IMR-90 (cell line): ENCODE measurements around the gene PRR5. TPM values are rescaled to one million over a fixed set of nuclear protein-coding genes. Genes with fewer than 3 reads are reported as not detected.

Source experiments
- ATAC-seq: fragments of 200-7000 bp; cut with Tn5 transposase; 2 replicates; pipeline ENCODE4 v1.9.1; 2020; ENCODE audit warnings: low read depth, mild to moderate bottlenecking, moderate library complexity
- BruUV-seq: library from RNA; stranded (reverse); fragments of 400-500 nt; replicated peaks from 2 replicates; lab custom pipeline; 2021; lab: Mats Ljungman, UMichigan
- CTCF ChIA-PET: fragments of 300-600 bp; formaldehyde crosslinking; extraction: SDS; loops from one replicate; lab custom pipeline; 2021; ENCODE audit warnings: antibody characterized with exemption; lab: Yijun Ruan, JAX
- POLR2A ChIA-PET: fragments of 300-600 bp; sonication (Branson Sonifier 250); formaldehyde crosslinking; loops from one replicate; lab custom pipeline; 2022; ENCODE audit warnings: antibody characterized with exemption; ENCODE audit not compliant: unreplicated experiment; lab: Charles Lee
- DNase-seq: peaks from one replicate; pipeline ENCODE4 v3.0.0; 2013
- H2AFZ ChIP-seq: replicated peaks from 2 replicates; pipeline ENCODE3; 2013; ENCODE audit warnings: low read length, mild to moderate bottlenecking; ENCODE audit not compliant: poor library complexity
- H2AK5ac ChIP-seq: 2 replicates; pipeline ENCODE4 v1.6.1; 2013; ENCODE audit warnings: low read depth, low read length, inconsistent platforms
- H2AK9ac ChIP-seq: replicated peaks from 2 replicates; pipeline ENCODE3; 2013; ENCODE audit warnings: mild to moderate bottlenecking, low read depth, low read length, moderate library complexity; ENCODE audit not compliant: poor library complexity
- H2BK120ac ChIP-seq: 2 replicates; pipeline ENCODE4 v1.6.1; 2013; ENCODE audit warnings: low read depth, low read length, inconsistent platforms
- H2BK15ac ChIP-seq: 3 replicates; pipeline ENCODE4 v1.6.1; 2013; ENCODE audit warnings: low read depth, low read length, inconsistent platforms
- H2BK20ac ChIP-seq: 2 replicates; pipeline ENCODE4 v1.6.1; 2013; ENCODE audit warnings: low read depth, mild to moderate bottlenecking, inconsistent platforms, low read length, moderate library complexity
- H2BK5ac ChIP-seq: 2 replicates; pipeline ENCODE4 v1.6.1; 2013; ENCODE audit warnings: mild to moderate bottlenecking, low read depth, low read length, inconsistent platforms; ENCODE audit not compliant: poor library complexity, severe bottlenecking
- H3K14ac ChIP-seq: replicated peaks from 2 replicates; pipeline ENCODE4 v1.6.1; 2013; ENCODE audit warnings: low read depth, low read length, inconsistent platforms
- H3K18ac ChIP-seq: 2 replicates; pipeline ENCODE4 v1.6.1; 2013; ENCODE audit warnings: low read depth, low read length, control low read depth
- H3K23ac ChIP-seq: 2 replicates; pipeline ENCODE4 v1.6.1; 2013; ENCODE audit warnings: low read depth, low read length, inconsistent platforms
- H3K27ac ChIP-seq: 2 replicates; pipeline ENCODE4 v1.5.1; 2013; ENCODE audit warnings: mild to moderate bottlenecking, control low read depth, low read length; ENCODE audit not compliant: insufficient read depth
- H3K27me3 ChIP-seq: 2 replicates; pipeline ENCODE4 v1.6.1; 2013; ENCODE audit warnings: low read length; ENCODE audit not compliant: control insufficient read depth, insufficient read depth
- H3K36me3 ChIP-seq: 2 replicates; pipeline ENCODE4 v1.6.1; 2013; ENCODE audit warnings: low read length, mixed read lengths; ENCODE audit not compliant: control insufficient read depth, insufficient read depth
- H3K4ac ChIP-seq: 2 replicates; pipeline ENCODE4 v1.6.1; 2013; ENCODE audit warnings: low read depth, low read length, inconsistent platforms
- H3K4me1 ChIP-seq: 2 replicates; pipeline ENCODE4 v1.6.1; 2013; ENCODE audit warnings: low read length, mixed read lengths; ENCODE audit not compliant: control insufficient read depth, insufficient read depth
- H3K4me2 ChIP-seq: 2 replicates; pipeline ENCODE4 v1.6.1; 2013; ENCODE audit warnings: low read depth, mild to moderate bottlenecking, control low read depth, low read length, moderate library complexity
- H3K4me3 ChIP-seq: 2 replicates; pipeline ENCODE4 v1.5.1; 2013; ENCODE audit warnings: low read depth, mild to moderate bottlenecking, control low read depth, low read length, moderate library complexity; ENCODE audit not compliant: insufficient read depth
- H3K56ac ChIP-seq: 2 replicates; pipeline ENCODE4 v1.6.1; 2013; ENCODE audit warnings: low read length, inconsistent platforms; ENCODE audit not compliant: insufficient read depth; ENCODE audit errors: extremely low read depth
- H3K79me1 ChIP-seq, 2 experiments: 2 replicates each; pipeline ENCODE4 v1.6.1; 2013; ENCODE audit warnings: low read length in 2 of 2, inconsistent platforms in 1 of 2, low read depth in 1 of 2
- H3K9ac ChIP-seq: 2 replicates; pipeline ENCODE4 v1.6.1; 2013; ENCODE audit warnings: low read depth, low read length, control low read depth
- H3K9me1 ChIP-seq: 2 replicates; pipeline ENCODE4 v1.6.1; 2013; ENCODE audit warnings: low read length, inconsistent platforms; ENCODE audit not compliant: insufficient read depth
- H3K9me3 ChIP-seq: 2 replicates; pipeline ENCODE4 v1.6.1; 2013; ENCODE audit warnings: low read length; ENCODE audit not compliant: control insufficient read depth, insufficient read depth
- H4K20me1 ChIP-seq: 2 replicates; pipeline ENCODE4 v1.6.1; 2013; ENCODE audit warnings: low read length, inconsistent platforms; ENCODE audit not compliant: insufficient read depth
- H4K5ac ChIP-seq: 2 replicates; pipeline ENCODE4 v1.6.1; 2013; ENCODE audit warnings: mild to moderate bottlenecking, low read depth, low read length, control low read depth
- H4K8ac ChIP-seq, 2 experiments: 2 replicates each; pipeline ENCODE4 v1.6.1; 2013; ENCODE audit warnings: low read depth in 2 of 2, low read length in 2 of 2, control low read depth in 1 of 2, inconsistent platforms in 1 of 2
- H4K91ac ChIP-seq: 2 replicates; pipeline ENCODE4 v1.6.1; 2013; ENCODE audit warnings: low read depth, low read length, inconsistent platforms; ENCODE audit not compliant: insufficient read depth
- ELK1 ChIP-seq: fragments of 150-350 bp; IDR thresholded peaks from 2 replicates; pipeline ENCODE4 v1.6.1; 2016; ENCODE audit warnings: low read depth, mild to moderate bottlenecking, low read length, moderate library complexity, borderline replicate concordance
- WGBS, 2 experiments: methylation state at CpG; one replicate each; pipeline versions ENCODE4 v1.1.5 to v1.1.7; 2013; ENCODE audit warnings: missing lambda C conversion rate in 2 of 2; ENCODE audit not compliant: insufficient read length in 1 of 2; ENCODE audit errors: extremely low coverage in 2 of 2; 5-methylcytosine and 5-hydroxymethylcytosine counted together
- dilution Hi-C: fragments of 300-500 bp; cut with HindIII; formaldehyde crosslinking; loops from one replicate; pipeline ENCODE4 v1.14.3; 2018; ENCODE audit warnings: low sequenced_read_pairs; ENCODE audit not compliant: unreplicated experiment
- in situ Hi-C: fragments of 300-500 bp; cut with MboI; formaldehyde crosslinking; loops from 3 replicates; pipeline ENCODE4 v1.14.3; 2019; ENCODE audit warnings: low sequenced_read_pairs, inconsistent platforms, mixed read lengths
- intact Hi-C: fragments of 100-400 bp; cut with micrococcal nuclease; formaldehyde crosslinking; loops from 2 replicates; pipeline ENCODE4 v1.10.0; 2022
- polyA plus RNA-seq, 3 experiments: library from polyadenylated mRNA; depleted of rRNA; stranded (reverse); fragments of >200 nt; gene quantifications; 2 replicates each; pipeline ENCODE4 v1.2.3, GENCODE V29; 2012; ENCODE audit warnings: low replicate concordance in 1 of 3
- total RNA-seq: library from RNA; depleted of rRNA; stranded (reverse); fragments of >200 nt; gene quantifications from 2 replicates; pipeline ENCODE4 v1.2.3, GENCODE V29; 2012

PRR5 gene
- total and polyA plus RNA-seq, 2 of the 4 experiments (the other 2 are of a cell fraction): 8.1 to 24.3 TPM

- Histone ChIP-seq H4K8ac (no peak overlapping the region), H4K20me1 (no peaks in the 10 kb centered on the region), H3K79me1 (no peaks in the 10 kb centered on the region), H3K4me1 (no peaks in the 10 kb centered on the region), H3K27me3 (peaks cover 44% of the 10 kb centered on the region), H3K9ac (no peak overlapping the region), H3K36me3 (no peaks in the 10 kb centered on the region), H4K91ac (no peak overlapping the region), H3K9me1 (peaks cover 2% of the 10 kb centered on the region; the same call in 1 of the 2 replicates), H3K27ac (no peak overlapping the region), H4K5ac (no peak overlapping the region), H3K4me3 (no peak overlapping the region), H3K23ac (no peak overlapping the region), H3K9me3 (no peaks in the 10 kb centered on the region), H2AK9ac (no peak overlapping the region), H3K18ac (no peak overlapping the region), H2AK5ac (no peak overlapping the region), H2BK20ac (no peak overlapping the region), H3K4ac (no peak overlapping the region), H3K14ac (no peak overlapping the region), H3K56ac (no peak overlapping the region), H2BK120ac (no peak overlapping the region), H3K4me2 (no peak overlapping the region), H2BK5ac (no peak overlapping the region), H2BK15ac (no peak overlapping the region), H2AFZ (no peak overlapping the region)
- intact Hi-C loops (no loop called here), dilution Hi-C loops (no loop called here), in situ Hi-C loops (no loop called here)
- DNase-seq: no peak
- TF ChIP-seq ELK1: no peak
- POLR2A ChIA-PET: no interaction called here
- no peak for ATAC-seq
- BruUV-seq: no TSS peak
- 50% methylated on average over 3 of the region's 4 CpGs; no CpG with 5 or more reads in 1 of the 2 experiments for WGBS, 2 experiments
- CTCF ChIA-PET: no interaction called here
Observed at GRCh38 chr22:44764974-44765373, 63.0 kb downstream of the PRR5 start.
